IMR-90 (cell line): ENCODE results near the gene SLC25A24. TPM values are rescaled to one million over a fixed set of nuclear protein-coding genes. Genes with fewer than 3 reads are reported as not detected.
"Not testable (repeated sequence)": the region's sequence is repeated elsewhere in the genome, so short reads cannot be mapped to it uniquely, and the experiment has no call there.

Experiments
- ATAC-seq: fragments of 200-7000 bp; cut with Tn5 transposase; 2 replicates; pipeline ENCODE4 v1.9.1; 2020; ENCODE audit warnings: low read depth, mild to moderate bottlenecking, moderate library complexity
- BruUV-seq: library from RNA; stranded (reverse); fragments of 400-500 nt; replicated peaks from 2 replicates; lab custom pipeline; 2021; lab: Mats Ljungman, UMichigan
- CTCF ChIA-PET: fragments of 300-600 bp; formaldehyde crosslinking; extraction: SDS; loops from one replicate; lab custom pipeline; 2021; ENCODE audit warnings: antibody characterized with exemption; lab: Yijun Ruan, JAX
- POLR2A ChIA-PET: fragments of 300-600 bp; sonication (Branson Sonifier 250); formaldehyde crosslinking; loops from one replicate; lab custom pipeline; 2022; ENCODE audit warnings: antibody characterized with exemption; ENCODE audit not compliant: unreplicated experiment; lab: Charles Lee
- DNase-seq: peaks from one replicate; pipeline ENCODE4 v3.0.0; 2013
- H2AFZ ChIP-seq: replicated peaks from 2 replicates; pipeline ENCODE3; 2013; ENCODE audit warnings: low read length, mild to moderate bottlenecking; ENCODE audit not compliant: poor library complexity
- H2AK5ac ChIP-seq: 2 replicates; pipeline ENCODE4 v1.6.1; 2013; ENCODE audit warnings: low read depth, low read length, inconsistent platforms
- H2AK9ac ChIP-seq: replicated peaks from 2 replicates; pipeline ENCODE3; 2013; ENCODE audit warnings: mild to moderate bottlenecking, low read depth, low read length, moderate library complexity; ENCODE audit not compliant: poor library complexity
- H2BK120ac ChIP-seq: 2 replicates; pipeline ENCODE4 v1.6.1; 2013; ENCODE audit warnings: low read depth, low read length, inconsistent platforms
- H2BK15ac ChIP-seq: 3 replicates; pipeline ENCODE4 v1.6.1; 2013; ENCODE audit warnings: low read depth, low read length, inconsistent platforms
- H2BK20ac ChIP-seq: 2 replicates; pipeline ENCODE4 v1.6.1; 2013; ENCODE audit warnings: low read depth, mild to moderate bottlenecking, inconsistent platforms, low read length, moderate library complexity
- H2BK5ac ChIP-seq: 2 replicates; pipeline ENCODE4 v1.6.1; 2013; ENCODE audit warnings: mild to moderate bottlenecking, low read depth, low read length, inconsistent platforms; ENCODE audit not compliant: poor library complexity, severe bottlenecking
- H3K14ac ChIP-seq: replicated peaks from 2 replicates; pipeline ENCODE4 v1.6.1; 2013; ENCODE audit warnings: low read depth, low read length, inconsistent platforms
- H3K18ac ChIP-seq: 2 replicates; pipeline ENCODE4 v1.6.1; 2013; ENCODE audit warnings: low read depth, low read length, control low read depth
- H3K23ac ChIP-seq: 2 replicates; pipeline ENCODE4 v1.6.1; 2013; ENCODE audit warnings: low read depth, low read length, inconsistent platforms
- H3K27ac ChIP-seq: 2 replicates; pipeline ENCODE4 v1.5.1; 2013; ENCODE audit warnings: mild to moderate bottlenecking, control low read depth, low read length; ENCODE audit not compliant: insufficient read depth
- H3K27me3 ChIP-seq: 2 replicates; pipeline ENCODE4 v1.6.1; 2013; ENCODE audit warnings: low read length; ENCODE audit not compliant: control insufficient read depth, insufficient read depth
- H3K36me3 ChIP-seq: 2 replicates; pipeline ENCODE4 v1.6.1; 2013; ENCODE audit warnings: low read length, mixed read lengths; ENCODE audit not compliant: control insufficient read depth, insufficient read depth
- H3K4ac ChIP-seq: 2 replicates; pipeline ENCODE4 v1.6.1; 2013; ENCODE audit warnings: low read depth, low read length, inconsistent platforms
- H3K4me1 ChIP-seq: 2 replicates; pipeline ENCODE4 v1.6.1; 2013; ENCODE audit warnings: low read length, mixed read lengths; ENCODE audit not compliant: control insufficient read depth, insufficient read depth
- H3K4me2 ChIP-seq: 2 replicates; pipeline ENCODE4 v1.6.1; 2013; ENCODE audit warnings: low read depth, mild to moderate bottlenecking, control low read depth, low read length, moderate library complexity
- H3K4me3 ChIP-seq: 2 replicates; pipeline ENCODE4 v1.5.1; 2013; ENCODE audit warnings: low read depth, mild to moderate bottlenecking, control low read depth, low read length, moderate library complexity; ENCODE audit not compliant: insufficient read depth
- H3K56ac ChIP-seq: 2 replicates; pipeline ENCODE4 v1.6.1; 2013; ENCODE audit warnings: low read length, inconsistent platforms; ENCODE audit not compliant: insufficient read depth; ENCODE audit errors: extremely low read depth
- H3K79me1 ChIP-seq, 2 experiments: 2 replicates each; pipeline ENCODE4 v1.6.1; 2013; ENCODE audit warnings: low read length in 2 of 2, inconsistent platforms in 1 of 2, low read depth in 1 of 2
- H3K9ac ChIP-seq: 2 replicates; pipeline ENCODE4 v1.6.1; 2013; ENCODE audit warnings: low read depth, low read length, control low read depth
- H3K9me1 ChIP-seq: 2 replicates; pipeline ENCODE4 v1.6.1; 2013; ENCODE audit warnings: low read length, inconsistent platforms; ENCODE audit not compliant: insufficient read depth
- H3K9me3 ChIP-seq: 2 replicates; pipeline ENCODE4 v1.6.1; 2013; ENCODE audit warnings: low read length; ENCODE audit not compliant: control insufficient read depth, insufficient read depth
- H4K20me1 ChIP-seq: 2 replicates; pipeline ENCODE4 v1.6.1; 2013; ENCODE audit warnings: low read length, inconsistent platforms; ENCODE audit not compliant: insufficient read depth
- H4K5ac ChIP-seq: 2 replicates; pipeline ENCODE4 v1.6.1; 2013; ENCODE audit warnings: mild to moderate bottlenecking, low read depth, low read length, control low read depth
- H4K8ac ChIP-seq, 2 experiments: 2 replicates each; pipeline ENCODE4 v1.6.1; 2013; ENCODE audit warnings: low read depth in 2 of 2, low read length in 2 of 2, control low read depth in 1 of 2, inconsistent platforms in 1 of 2
- H4K91ac ChIP-seq: 2 replicates; pipeline ENCODE4 v1.6.1; 2013; ENCODE audit warnings: low read depth, low read length, inconsistent platforms; ENCODE audit not compliant: insufficient read depth
- WGBS, 2 experiments: methylation state at CpG; one replicate each; pipeline versions ENCODE4 v1.1.5 to v1.1.7; 2013; ENCODE audit warnings: missing lambda C conversion rate in 2 of 2; ENCODE audit not compliant: insufficient read length in 1 of 2; ENCODE audit errors: extremely low coverage in 2 of 2; 5-methylcytosine and 5-hydroxymethylcytosine counted together
- dilution Hi-C: fragments of 300-500 bp; cut with HindIII; formaldehyde crosslinking; loops from one replicate; pipeline ENCODE4 v1.14.3; 2018; ENCODE audit warnings: low sequenced_read_pairs; ENCODE audit not compliant: unreplicated experiment
- in situ Hi-C: fragments of 300-500 bp; cut with MboI; formaldehyde crosslinking; loops from 3 replicates; pipeline ENCODE4 v1.14.3; 2019; ENCODE audit warnings: low sequenced_read_pairs, inconsistent platforms, mixed read lengths
- intact Hi-C: fragments of 100-400 bp; cut with micrococcal nuclease; formaldehyde crosslinking; loops from 2 replicates; pipeline ENCODE4 v1.10.0; 2022
- polyA plus RNA-seq, 3 experiments: library from polyadenylated mRNA; depleted of rRNA; stranded (reverse); fragments of >200 nt; gene quantifications; 2 replicates each; pipeline ENCODE4 v1.2.3, GENCODE V29; 2012; ENCODE audit warnings: low replicate concordance in 1 of 3
- total RNA-seq: library from RNA; depleted of rRNA; stranded (reverse); fragments of >200 nt; gene quantifications from 2 replicates; pipeline ENCODE4 v1.2.3, GENCODE V29; 2012

SLC25A24 gene
- total and polyA plus RNA-seq, 2 of the 4 experiments (the other 2 are of a cell fraction), result 19.4 to 20.4 TPM

DNA sequence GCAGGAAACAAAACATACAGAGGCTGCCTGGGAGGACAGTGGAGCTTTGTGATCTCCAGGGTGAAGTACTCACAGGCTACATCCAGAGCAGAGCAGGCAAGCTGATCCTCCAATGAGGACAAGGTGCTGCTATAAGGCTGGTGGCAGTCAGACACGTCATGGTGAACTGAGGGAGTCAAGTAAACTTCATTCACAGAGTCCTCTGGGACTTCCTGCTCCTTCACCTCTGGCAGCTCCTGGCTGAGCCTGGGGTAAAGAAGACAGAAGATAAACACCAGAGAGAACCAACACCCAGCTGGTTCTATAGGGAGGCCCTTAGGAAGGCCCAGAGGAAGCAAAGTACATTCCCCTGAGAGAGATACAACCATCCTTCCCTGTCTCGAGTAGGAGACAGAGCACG is 32.0 kb upstream of the SLC25A24 start:
- H3K9ac ChIP-seq, H2BK15ac ChIP-seq, DNase-seq, H2BK120ac ChIP-seq, H2BK5ac ChIP-seq, H3K27me3 ChIP-seq, H2AK9ac ChIP-seq, H3K9me1 ChIP-seq, POLR2A ChIA-PET, H3K4me3 ChIP-seq, H3K4me2 ChIP-seq, dilution Hi-C loops, H4K5ac ChIP-seq, CTCF ChIA-PET, H3K18ac ChIP-seq, H4K91ac ChIP-seq, H2AK5ac ChIP-seq, H3K23ac ChIP-seq, H3K9me3 ChIP-seq, H2AFZ ChIP-seq, H4K8ac ChIP-seq, H3K79me1 ChIP-seq, ATAC-seq, H2BK20ac ChIP-seq, H3K27ac ChIP-seq, H3K56ac ChIP-seq, intact Hi-C loops, BruUV-seq, H3K4ac ChIP-seq, H3K4me1 ChIP-seq, H3K36me3 ChIP-seq, H4K20me1 ChIP-seq, in situ Hi-C loops, H3K14ac ChIP-seq: not testable (repeated sequence)
- WGBS, 2 experiments, result no CpG with 5 or more reads among the region's 3 CpGs

DNA sequence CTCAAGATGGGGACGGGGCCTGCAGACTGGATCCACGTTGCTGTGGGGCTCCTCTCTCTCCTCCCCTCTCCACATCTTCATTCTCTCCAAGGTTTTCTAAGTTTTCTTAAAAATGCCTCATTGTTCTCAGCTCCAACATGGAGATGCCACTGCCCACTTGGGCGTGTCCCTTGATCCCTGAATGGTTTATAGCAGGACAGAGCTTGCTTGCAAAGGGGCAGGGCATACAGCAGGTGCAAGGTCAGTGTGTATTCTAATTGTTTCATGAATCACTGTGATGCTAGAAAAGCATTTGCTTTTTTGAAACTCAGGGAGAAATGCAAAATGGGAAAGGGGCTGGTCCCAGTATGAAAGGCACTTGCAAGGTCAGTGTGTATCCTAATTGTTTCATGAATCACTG is 29.8 kb upstream of the SLC25A24 start:
- H3K23ac ChIP-seq, H2BK20ac ChIP-seq, H2BK5ac ChIP-seq, H2AK5ac ChIP-seq, BruUV-seq, H3K9me3 ChIP-seq, H2BK15ac ChIP-seq, POLR2A ChIA-PET, H3K18ac ChIP-seq, H2BK120ac ChIP-seq, H3K9me1 ChIP-seq, ATAC-seq, H3K56ac ChIP-seq, H4K91ac ChIP-seq, intact Hi-C loops, H3K9ac ChIP-seq, H4K8ac ChIP-seq, H3K79me1 ChIP-seq, H3K27me3 ChIP-seq, in situ Hi-C loops, dilution Hi-C loops, CTCF ChIA-PET, H3K4me2 ChIP-seq, H3K4me3 ChIP-seq, H3K14ac ChIP-seq, H2AK9ac ChIP-seq, H3K4ac ChIP-seq, H3K4me1 ChIP-seq, H2AFZ ChIP-seq, DNase-seq, H3K27ac ChIP-seq, H4K5ac ChIP-seq, H4K20me1 ChIP-seq, H3K36me3 ChIP-seq: not testable (repeated sequence)
- no CpG with 5 or more reads among the region's 3 CpGs for WGBS, 2 experiments
